ENCODE data around the gene TCF25. TPM values are rescaled to one million over a fixed set of nuclear protein-coding genes. Genes with fewer than 3 reads are reported as not detected.

TCF25 gene
- total RNA-seq, 2 donors from 2014 or later = 166 to 247 TPM

DNA sequence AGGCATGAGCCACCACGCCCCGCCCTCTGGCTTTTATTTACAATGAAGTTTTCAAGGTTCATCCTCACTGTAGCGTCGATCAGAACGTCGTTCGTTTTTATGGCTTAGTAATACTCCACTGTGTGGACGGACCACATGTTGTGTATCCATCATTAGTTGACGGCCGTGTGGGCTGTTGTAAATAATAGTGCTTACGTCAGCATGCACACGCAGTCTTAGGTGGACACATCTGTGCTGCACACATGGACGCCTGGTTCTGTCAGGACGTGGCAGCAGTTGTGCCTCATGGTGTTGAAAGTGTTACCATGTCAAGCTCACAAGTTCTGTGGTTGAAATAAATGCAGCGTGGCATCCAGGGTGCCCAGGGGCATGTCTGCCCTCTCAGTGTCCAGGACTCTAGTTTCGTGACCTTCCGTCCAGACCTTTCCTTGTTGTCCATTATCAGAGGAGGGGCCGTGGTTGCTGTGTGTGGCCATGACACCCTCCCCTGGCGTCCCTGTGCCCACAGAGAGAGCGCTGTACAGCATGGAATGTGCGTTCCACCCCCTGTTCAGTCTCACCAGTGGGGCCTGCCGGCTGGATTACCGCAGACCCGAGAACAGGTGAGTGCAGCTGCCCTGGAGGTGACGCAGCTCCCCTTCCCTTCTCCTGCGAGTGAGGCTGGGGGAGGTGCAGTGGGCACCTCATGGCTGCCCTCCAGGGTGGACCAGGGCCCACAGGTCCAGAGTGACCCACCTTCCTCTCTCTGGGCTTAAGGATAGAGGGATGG lies 22.3 kb downstream of the TCF25 start:
- no peaks in the 10 kb centered on the region for H3K9me3 ChIP-seq
- ATAC-seq (ENCODE audit: insufficient number of reproducible peaks, low FRiP score, low read depth) (no peak), DNase-seq (ENCODE audit: low spot score) (no peak)
- no peaks in the 10 kb centered on the region for H3K4me1 ChIP-seq (ENCODE audit: control insufficient read depth in 1 of 2, low read depth in 2 of 2)
- peaks cover 94% of the 10 kb centered on the region for H3K36me3 ChIP-seq
- no peaks in the 10 kb centered on the region for H3K27me3 ChIP-seq (replicated peaks; ENCODE audit: insufficient read depth)
- TF ChIP-seq CTCF (IDR thresholded peaks at IDR 0.05) = no peak
- no peak overlapping the region for H3K4me3 ChIP-seq
- H3K27ac ChIP-seq = no peak overlapping the region

GRCh38 chr16:89897204-89897603 lies 23.8 kb downstream of the TCF25 start:
- ATAC-seq (ENCODE audit: insufficient number of reproducible peaks, low FRiP score, low read depth) = no peak
- H3K4me3 ChIP-seq = no peak overlapping the region
- H3K4me1 ChIP-seq (ENCODE audit: control insufficient read depth in 1 of 2, low read depth in 2 of 2) = no peaks in the 10 kb centered on the region
- no peak for DNase-seq (ENCODE audit: low spot score)
- peaks cover 85% of the 10 kb centered on the region for H3K36me3 ChIP-seq
- H3K27ac ChIP-seq = no peak overlapping the region
- H3K9me3 ChIP-seq = no peaks in the 10 kb centered on the region
- no peaks in the 10 kb centered on the region for H3K27me3 ChIP-seq (replicated peaks; ENCODE audit: insufficient read depth)
- TF ChIP-seq CTCF (IDR thresholded peaks at IDR 0.05) = no peak

GRCh38 chr16:89898201-89898967 lies 25.0 kb downstream of the TCF25 start:
- Histone ChIP-seq H3K4me1 (ENCODE audit: control insufficient read depth in 1 of 2, low read depth in 2 of 2) (no peaks in the 10 kb centered on the region), H3K36me3 (peaks cover 73% of the 10 kb centered on the region), H3K27me3 (replicated peaks; ENCODE audit: insufficient read depth) (no peaks in the 10 kb centered on the region), H3K27ac (no peak overlapping the region), H3K9me3 (no peaks in the 10 kb centered on the region), H3K4me3 (no peak overlapping the region)
- ATAC-seq (ENCODE audit: insufficient number of reproducible peaks, low FRiP score, low read depth) = no peak
- TF ChIP-seq CTCF (IDR thresholded peaks at IDR 0.05) = no peak
- no peak for DNase-seq (ENCODE audit: low spot score)

DNA sequence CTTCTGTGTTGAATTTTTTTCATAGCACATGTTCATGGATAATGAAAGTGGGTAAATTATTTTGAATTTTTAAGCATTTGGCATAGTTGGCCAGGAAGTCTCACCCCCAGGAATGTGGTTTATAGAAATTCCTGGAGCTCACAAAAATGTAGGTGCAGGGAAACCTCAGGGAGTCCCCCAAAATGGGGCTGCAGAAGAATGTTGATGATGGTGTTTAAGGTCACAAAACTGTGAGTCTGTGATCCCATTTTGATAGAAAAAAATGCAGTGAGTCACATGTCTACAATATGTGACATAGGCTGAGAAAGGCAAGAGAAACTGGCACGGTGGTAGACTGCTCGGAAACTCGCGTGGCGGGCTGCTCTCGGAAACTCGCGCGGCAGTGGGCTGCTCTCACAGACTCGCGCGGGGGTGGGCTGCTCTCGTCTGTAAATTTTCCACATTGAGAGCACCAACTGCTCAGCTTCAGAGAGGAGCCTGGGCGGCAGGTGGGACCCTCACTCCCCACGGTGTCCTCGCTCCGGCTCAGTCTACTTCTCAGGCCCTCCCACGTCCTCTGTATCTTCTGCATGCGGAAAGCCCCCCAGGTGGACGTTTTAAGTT lies 26.6 kb downstream of the TCF25 start:
- H3K27me3 ChIP-seq (replicated peaks; ENCODE audit: insufficient read depth) = no peaks in the 10 kb centered on the region
- H3K36me3 ChIP-seq = peaks cover 70% of the 10 kb centered on the region
- H3K4me3 ChIP-seq = no peak overlapping the region
- H3K9me3 ChIP-seq = no peaks in the 10 kb centered on the region
- no peak overlapping the region for H3K27ac ChIP-seq
- H3K4me1 ChIP-seq (ENCODE audit: control insufficient read depth in 1 of 2, low read depth in 2 of 2) = no peaks in the 10 kb centered on the region
- TF ChIP-seq CTCF (IDR thresholded peaks at IDR 0.05) = no peak
- ATAC-seq (ENCODE audit: insufficient number of reproducible peaks, low FRiP score, low read depth) (no peak), DNase-seq (ENCODE audit: low spot score) (no peak)

DNA sequence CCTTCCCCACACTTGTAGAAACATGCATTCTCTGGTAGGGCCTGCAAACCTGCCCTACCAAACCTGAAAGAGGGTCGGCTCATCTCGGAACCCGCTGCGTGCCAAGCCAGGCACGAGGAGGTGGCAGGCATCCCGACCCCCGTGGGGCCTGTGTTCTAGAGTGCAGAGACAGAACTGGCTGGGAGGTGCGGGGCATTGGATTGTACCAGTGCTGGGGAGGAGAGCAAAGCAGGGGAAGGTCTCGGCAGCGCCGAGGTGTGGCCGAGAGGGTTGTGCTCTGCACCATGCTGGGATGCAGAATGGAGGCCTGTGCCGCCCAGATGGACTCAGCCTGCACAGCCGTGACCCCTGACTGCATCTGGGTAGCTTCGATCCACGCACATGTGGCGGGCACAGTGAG lies 27.5 kb downstream of the TCF25 start:
- no peaks in the 10 kb centered on the region for H3K27me3 ChIP-seq (replicated peaks; ENCODE audit: insufficient read depth)
- no peak overlapping the region for H3K4me3 ChIP-seq
- no peak for DNase-seq (ENCODE audit: low spot score)
- no peak for TF ChIP-seq CTCF (IDR thresholded peaks at IDR 0.05)
- no peak for ATAC-seq (ENCODE audit: insufficient number of reproducible peaks, low FRiP score, low read depth)
- no peaks in the 10 kb centered on the region for H3K9me3 ChIP-seq
- H3K27ac ChIP-seq = no peak overlapping the region
- H3K36me3 ChIP-seq = peaks cover 66% of the 10 kb centered on the region
- no peaks in the 10 kb centered on the region for H3K4me1 ChIP-seq (ENCODE audit: control insufficient read depth in 1 of 2, low read depth in 2 of 2)

All from thoracic aorta (tissue), 2 donors.